GM12864 (cell line): ENCODE results near the gene PCDHGA7.

Experiments
- DNase-seq: peaks from one replicate; pipeline ENCODE4 v3.0.0-alpha.2; 2011; ENCODE audit warnings: low read depth
- H3K4me3 ChIP-seq: 2 replicates; pipeline ENCODE4 v1.5.1; 2011; ENCODE audit warnings: mild to moderate bottlenecking, low read depth, low read length, control low read depth
- TF ChIP-seq, protein P1 (sequence below): IDR thresholded peaks from 2 replicates; pipeline ENCODE4 v1.5.1; 2011; ENCODE audit warnings: low read depth, mild to moderate bottlenecking, moderate library complexity, low read length, control low read depth, inconsistent platforms; ENCODE audit errors: missing control alignments

The PCDHGA7 gene

GRCh38 chr5:141419074-141419880 lies 36.7 kb downstream of the PCDHGA7 start:
- no peak for DNase-seq
- H3K4me3 ChIP-seq: no peak overlapping the region
- TF ChIP-seq, protein P1, sequence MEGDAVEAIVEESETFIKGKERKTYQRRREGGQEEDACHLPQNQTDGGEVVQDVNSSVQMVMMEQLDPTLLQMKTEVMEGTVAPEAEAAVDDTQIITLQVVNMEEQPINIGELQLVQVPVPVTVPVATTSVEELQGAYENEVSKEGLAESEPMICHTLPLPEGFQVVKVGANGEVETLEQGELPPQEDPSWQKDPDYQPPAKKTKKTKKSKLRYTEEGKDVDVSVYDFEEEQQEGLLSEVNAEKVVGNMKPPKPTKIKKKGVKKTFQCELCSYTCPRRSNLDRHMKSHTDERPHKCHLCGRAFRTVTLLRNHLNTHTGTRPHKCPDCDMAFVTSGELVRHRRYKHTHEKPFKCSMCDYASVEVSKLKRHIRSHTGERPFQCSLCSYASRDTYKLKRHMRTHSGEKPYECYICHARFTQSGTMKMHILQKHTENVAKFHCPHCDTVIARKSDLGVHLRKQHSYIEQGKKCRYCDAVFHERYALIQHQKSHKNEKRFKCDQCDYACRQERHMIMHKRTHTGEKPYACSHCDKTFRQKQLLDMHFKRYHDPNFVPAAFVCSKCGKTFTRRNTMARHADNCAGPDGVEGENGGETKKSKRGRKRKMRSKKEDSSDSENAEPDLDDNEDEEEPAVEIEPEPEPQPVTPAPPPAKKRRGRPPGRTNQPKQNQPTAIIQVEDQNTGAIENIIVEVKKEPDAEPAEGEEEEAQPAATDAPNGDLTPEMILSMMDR: no peak

- no peak for DNase-seq
- TF ChIP-seq, protein P1: peak; percentile 65
- peak within 1 kb of the TSS; percentile 70 for H3K4me3 ChIP-seq
Observed at GRCh38 chr5:141420855-141421488, 38.4 kb downstream of the PCDHGA7 start, which contains the start of gene PCDHGA11. Gene PCDHGA11, plus strand, starts transcription at chr5:141421051. Its CDS starts 177 bp downstream, at chr5:141421228.

GRCh38 chr5:141421489-141421855 lies 38.9 kb downstream of the PCDHGA7 start:
- H3K4me3 ChIP-seq: peak overlapping the region; percentile 70
- no peak for DNase-seq
- TF ChIP-seq, protein P1: no peak

- TF ChIP-seq, protein P1: no peak
- H3K4me3 ChIP-seq: no peak overlapping the region
- DNase-seq: no peak
Observed at GRCh38 chr5:141422742-141423291, 40.3 kb downstream of the PCDHGA7 start.

GRCh38 chr5:141427783-141428426 lies 45.4 kb downstream of the PCDHGA7 start:
- no peak for DNase-seq
- TF ChIP-seq, protein P1: no peak
- no peak overlapping the region for H3K4me3 ChIP-seq

- peak; percentile 72 for DNase-seq
- H3K4me3 ChIP-seq: peak within 1 kb of the TSS; percentile 64
- TF ChIP-seq, protein P1: peak; percentile 76
Observed at GRCh38 chr5:141430332-141431113, 48.0 kb downstream of the PCDHGA7 start, which contains the start of gene PCDHGA12. Gene PCDHGA12, plus strand, starts transcription at chr5:141430507. Its CDS starts 253 bp downstream, at chr5:141430760.
